Activated T-cell treated with anti-CD3 and anti-CD28 coated beads, Interleukin-2, amount 50 U/mL, for 72 hours (primary cell): ENCODE results near the gene ARMS2. TPM values are rescaled to one million over a fixed set of nuclear protein-coding genes. Genes with fewer than 3 reads are reported as not detected.

Experiments used
- ATAC-seq, 2 donors: fragments of 150-1000 bp; cut with Tn5 transposase; replicated peaks in 1 of 2; 2 replicates each; pipeline ENCODE4 v1.10.0; 2021; ENCODE audit warnings: moderate library complexity in 2 of 2, mild to moderate bottlenecking in 1 of 2
- DNase-seq, 2 donors: peaks; one replicate each; pipeline ENCODE4 v3.0.0; 2021 to 2022; ENCODE audit warnings: mixed read lengths in 1 of 2
- H3K27ac Mint-ChIP-seq: one replicate; pipeline ENCODE4 v1.8.0; 2022; ENCODE audit warnings: mild to moderate bottlenecking, moderate library complexity, mixed read lengths
- H3K27me3 Mint-ChIP-seq: one replicate; pipeline ENCODE4 v1.8.0; 2022; ENCODE audit warnings: low read depth, mixed read lengths
- H3K36me3 Mint-ChIP-seq, 2 donors: one replicate each; pipeline ENCODE4 v1.8.0; 2022; ENCODE audit warnings: mixed read lengths in 2 of 2, mild to moderate bottlenecking in 1 of 2; ENCODE audit not compliant: insufficient read depth in 2 of 2
- H3K4me1 Mint-ChIP-seq: one replicate; pipeline ENCODE4 v1.8.0; 2022; ENCODE audit warnings: low read depth, mixed read lengths
- H3K4me3 Mint-ChIP-seq, 2 donors: one replicate each; pipeline ENCODE4 v1.8.0; 2022; ENCODE audit warnings: mild to moderate bottlenecking in 2 of 2, mixed read lengths in 2 of 2, moderate library complexity in 2 of 2
- H3K9me3 Mint-ChIP-seq, 2 donors: one replicate each; pipeline ENCODE4 v1.8.0; 2022; ENCODE audit warnings: mixed read lengths in 2 of 2
- total RNA-seq, 2 donors: library from RNA; stranded (reverse); gene quantifications; one replicate each; pipeline ENCODE4 v1.2.3, GENCODE V29; 2022

The ARMS2 gene
- total RNA-seq, 2 donors from 2014 or later: not detected

- H3K36me3 Mint-ChIP-seq: peaks cover 0 to 7% of the 10 kb centered on the region in 2 donors
- ATAC-seq: no peak
- peaks cover 10% of the 10 kb centered on the region for H3K4me1 Mint-ChIP-seq
- H3K27ac Mint-ChIP-seq: peak overlapping the region; percentile 11
- H3K4me3 Mint-ChIP-seq: no peak overlapping the region
- no peak for DNase-seq
- no peaks in the 10 kb centered on the region for H3K9me3 Mint-ChIP-seq
- no peaks in the 10 kb centered on the region for H3K27me3 Mint-ChIP-seq
Measured at GRCh38 chr10:122427280-122427679, 27.2 kb upstream of the ARMS2 start.

DNA sequence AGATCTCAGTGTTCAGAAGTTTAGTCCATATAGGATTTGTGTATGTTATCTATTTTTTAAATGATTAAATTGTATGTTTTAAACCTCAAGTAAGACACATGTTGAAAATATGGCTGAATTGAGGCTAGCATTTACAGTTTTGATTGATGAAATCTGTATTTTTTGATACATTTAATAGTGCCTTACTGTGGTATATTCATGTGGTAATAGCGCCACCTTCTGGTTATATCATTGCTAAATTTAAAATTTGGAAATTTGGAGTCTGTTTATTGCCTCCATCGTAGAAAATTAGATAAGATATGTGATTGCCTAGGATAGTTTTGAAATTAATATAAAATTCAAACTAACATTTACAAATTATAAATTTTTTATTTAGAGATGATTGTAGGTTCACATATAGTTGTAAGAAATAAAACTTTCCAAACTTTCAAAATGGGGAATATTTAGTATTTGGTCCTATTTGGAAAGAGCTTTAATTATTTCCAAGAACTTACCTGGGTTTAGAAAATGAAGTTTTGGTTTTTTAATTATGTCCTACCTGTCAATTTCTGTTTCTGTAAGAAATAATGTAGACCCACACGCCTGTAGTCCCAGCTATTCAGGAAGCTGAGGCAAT lies 19.1 kb upstream of the ARMS2 start:
- no peaks in the 10 kb centered on the region for H3K4me1 Mint-ChIP-seq
- H3K36me3 Mint-ChIP-seq: no peaks in the 10 kb centered on the region
- H3K9me3 Mint-ChIP-seq: peaks cover 0 to 2% of the 10 kb centered on the region in 2 donors
- no peaks in the 10 kb centered on the region for H3K27me3 Mint-ChIP-seq
- DNase-seq (no peak), ATAC-seq (no peak)
- no peak overlapping the region for H3K4me3 Mint-ChIP-seq
- H3K27ac Mint-ChIP-seq: no peak overlapping the region

- Mint-ChIP-seq H3K27me3 (peaks cover 11% of the 10 kb centered on the region), H3K36me3 (no peaks in the 10 kb centered on the region), H3K9me3 (peaks cover 0 to 3% of the 10 kb centered on the region in 2 donors), H3K27ac (no peak overlapping the region), H3K4me1 (no peaks in the 10 kb centered on the region), H3K4me3 (no peak overlapping the region)
- DNase-seq (no peak), ATAC-seq (no peak)
Measured at GRCh38 chr10:122441961-122442360, 12.5 kb upstream of the ARMS2 start.

GRCh38 chr10:122445469-122445868 lies 9.0 kb upstream of the ARMS2 start:
- no peak for ATAC-seq
- no peak overlapping the region for H3K27ac Mint-ChIP-seq

GRCh38 chr10:122445904-122446303 lies 8.5 kb upstream of the ARMS2 start:
- Mint-ChIP-seq H3K27me3 (peaks cover 23% of the 10 kb centered on the region), H3K27ac (no peak overlapping the region), H3K9me3 (no peaks in the 10 kb centered on the region), H3K36me3 (no peaks in the 10 kb centered on the region), H3K4me3 (no peak overlapping the region), H3K4me1 (no peaks in the 10 kb centered on the region)
- DNase-seq (no peak), ATAC-seq (no peak)

More at GRCh38 chr10:122445469-122445868, 9.0 kb upstream of the ARMS2 start:
- Mint-ChIP-seq H3K27me3 (peaks cover 20% of the 10 kb centered on the region), H3K36me3 (no peaks in the 10 kb centered on the region), H3K4me1 (no peaks in the 10 kb centered on the region), H3K9me3 (peaks cover 0 to under 1% of the 10 kb centered on the region in 2 donors), H3K4me3 (no peak overlapping the region)
- no peak for DNase-seq

GRCh38 chr10:122446668-122447423 lies 7.6 kb upstream of the ARMS2 start:
- ATAC-seq: no peak
- no peaks in the 10 kb centered on the region for H3K9me3 Mint-ChIP-seq
- peaks cover 23% of the 10 kb centered on the region for H3K27me3 Mint-ChIP-seq
- H3K27ac Mint-ChIP-seq: no peak overlapping the region
- no peaks in the 10 kb centered on the region for H3K4me1 Mint-ChIP-seq
- DNase-seq: no peak
- H3K36me3 Mint-ChIP-seq: no peaks in the 10 kb centered on the region
- no peak overlapping the region for H3K4me3 Mint-ChIP-seq

- H3K27ac Mint-ChIP-seq: no peak overlapping the region
- ATAC-seq (no peak), DNase-seq (no peak)
- H3K9me3 Mint-ChIP-seq: no peaks in the 10 kb centered on the region
- H3K27me3 Mint-ChIP-seq: peaks cover 28% of the 10 kb centered on the region
- no peaks in the 10 kb centered on the region for H3K4me1 Mint-ChIP-seq
- no peaks in the 10 kb centered on the region for H3K36me3 Mint-ChIP-seq
- no peak overlapping the region for H3K4me3 Mint-ChIP-seq
Measured at GRCh38 chr10:122448600-122448999, 5.9 kb upstream of the ARMS2 start.

- ATAC-seq: no peak
- H3K9me3 Mint-ChIP-seq: no peaks in the 10 kb centered on the region
Measured at GRCh38 chr10:122449153-122449552, 5.3 kb upstream of the ARMS2 start.

GRCh38 chr10:122450353-122450990 lies 4.0 kb upstream of the ARMS2 start:
- no peak for ATAC-seq
- no peak for DNase-seq
- H3K9me3 Mint-ChIP-seq: no peaks in the 10 kb centered on the region
- no peak overlapping the region for H3K4me3 Mint-ChIP-seq
- H3K36me3 Mint-ChIP-seq: no peaks in the 10 kb centered on the region
- no peak overlapping the region for H3K27ac Mint-ChIP-seq
- H3K27me3 Mint-ChIP-seq: peaks cover 22% of the 10 kb centered on the region
- no peaks in the 10 kb centered on the region for H3K4me1 Mint-ChIP-seq

More at GRCh38 chr10:122449153-122449552, 5.3 kb upstream of the ARMS2 start:
- Mint-ChIP-seq H3K36me3 (no peaks in the 10 kb centered on the region), H3K27ac (no peak overlapping the region), H3K27me3 (peaks cover 29% of the 10 kb centered on the region), H3K4me3 (no peak overlapping the region), H3K4me1 (no peaks in the 10 kb centered on the region)
- no peak for DNase-seq

- no peak overlapping the region for H3K4me3 Mint-ChIP-seq
- DNase-seq (no peak), ATAC-seq (no peak)
- no peaks in the 10 kb centered on the region for H3K9me3 Mint-ChIP-seq
- no peak overlapping the region for H3K27ac Mint-ChIP-seq
- H3K4me1 Mint-ChIP-seq: no peaks in the 10 kb centered on the region
- H3K36me3 Mint-ChIP-seq: no peaks in the 10 kb centered on the region
- peaks cover 45% of the 10 kb centered on the region for H3K27me3 Mint-ChIP-seq
Measured at GRCh38 chr10:122454071-122454470, 382 bp upstream of the ARMS2 start.

DNA sequence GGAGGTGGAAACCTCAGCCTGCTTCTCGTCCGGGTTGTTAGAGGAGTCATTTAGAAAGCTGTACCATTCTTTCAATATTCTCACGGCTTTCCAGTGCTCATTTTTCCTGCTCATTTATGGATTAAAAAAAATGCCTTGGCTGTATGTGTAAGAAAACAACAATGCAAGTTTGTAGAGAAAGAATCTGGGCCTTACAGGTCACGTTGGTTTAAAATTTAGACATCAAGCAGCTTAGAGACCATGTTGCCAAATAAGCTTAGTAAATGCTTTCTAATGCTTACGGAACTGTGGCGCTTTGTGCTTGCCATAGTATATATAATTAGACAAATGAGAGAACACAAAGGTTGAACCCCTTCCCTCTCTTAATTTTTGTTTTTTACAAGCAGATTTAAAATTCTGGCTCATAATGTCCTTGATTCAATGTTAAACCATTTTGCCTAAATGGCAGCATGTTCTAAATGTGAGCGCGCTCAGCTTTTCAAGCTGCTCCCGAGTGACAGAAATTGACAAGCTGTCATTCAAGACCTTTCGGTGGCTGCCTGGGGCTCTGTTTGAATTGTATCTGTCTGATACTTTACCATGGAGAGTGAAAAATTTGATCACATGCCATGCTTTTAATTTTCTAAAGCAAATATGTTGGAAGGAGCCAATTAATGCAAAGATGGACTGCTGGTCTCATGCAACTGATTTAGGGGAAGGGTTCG lies 1.1 kb downstream of the ARMS2 start:
- peaks cover 54% of the 10 kb centered on the region for H3K27me3 Mint-ChIP-seq
- H3K9me3 Mint-ChIP-seq: no peaks in the 10 kb centered on the region
- H3K4me1 Mint-ChIP-seq: no peaks in the 10 kb centered on the region
- H3K36me3 Mint-ChIP-seq: no peaks in the 10 kb centered on the region
- no peak overlapping the region for H3K27ac Mint-ChIP-seq
- H3K4me3 Mint-ChIP-seq: no peak overlapping the region
- no peak for ATAC-seq
- DNase-seq: no peak

DNA sequence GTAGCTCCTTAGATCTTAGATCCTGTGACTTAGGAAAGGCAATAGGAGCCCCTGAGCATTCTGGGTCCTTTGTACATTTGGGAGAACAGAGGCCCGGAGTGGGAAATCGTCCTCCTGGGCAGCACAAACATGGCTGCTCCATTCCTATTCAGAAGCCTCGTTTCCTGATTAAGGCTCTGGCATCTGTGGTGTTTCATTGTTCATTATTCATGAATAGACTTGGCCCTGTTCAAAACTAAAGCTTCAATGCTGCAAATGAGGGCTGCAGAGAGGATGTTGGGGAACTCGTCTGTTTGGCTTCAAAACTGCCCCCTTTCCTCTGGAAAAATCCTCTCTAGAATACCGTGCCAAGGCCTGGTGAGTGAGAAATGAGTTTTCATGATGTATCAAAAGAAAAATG lies 3.5 kb downstream of the ARMS2 start:
- Mint-ChIP-seq H3K27me3 (peaks cover 57% of the 10 kb centered on the region), H3K27ac (no peak overlapping the region), H3K9me3 (no peaks in the 10 kb centered on the region), H3K4me1 (peaks cover 7% of the 10 kb centered on the region), H3K4me3 (no peak overlapping the region), H3K36me3 (no peaks in the 10 kb centered on the region)
- ATAC-seq (no peak), DNase-seq (no peak)

GRCh38 chr10:122458693-122459092 lies 4.2 kb downstream of the ARMS2 start:
- no peak overlapping the region for H3K27ac Mint-ChIP-seq
- H3K36me3 Mint-ChIP-seq: no peaks in the 10 kb centered on the region
- peaks cover 65% of the 10 kb centered on the region for H3K27me3 Mint-ChIP-seq
- H3K4me1 Mint-ChIP-seq: peaks cover 8% of the 10 kb centered on the region
- no peak for ATAC-seq
- no peak for DNase-seq
- no peak overlapping the region for H3K4me3 Mint-ChIP-seq
- H3K9me3 Mint-ChIP-seq: no peaks in the 10 kb centered on the region
